ENCODE measurements around the gene TXNL4B.

TXNL4B gene

GRCh38 chr16:72137380-72138063 lies 44.1 kb upstream of the TXNL4B start:
- Histone ChIP-seq H3K27ac (ENCODE audit: poor library complexity, severe bottlenecking) (no peak overlapping the region), H3K4me1 (ENCODE audit: insufficient read depth, poor library complexity, severe bottlenecking) (no peaks in the 10 kb centered on the region), H3K4me3 (ENCODE audit: severe bottlenecking) (no peak overlapping the region), H3K9me3 (ENCODE audit: severe bottlenecking) (no peaks in the 10 kb centered on the region), H3K27me3 (ENCODE audit: insufficient read depth, poor library complexity, severe bottlenecking) (no peaks in the 10 kb centered on the region), H3K36me3 (ENCODE audit: low read depth) (no peaks in the 10 kb centered on the region)
- ATAC-seq (ENCODE audit: low read depth) (no peak), DNase-seq (ENCODE audit: low spot score) (no peak)
- TF ChIP-seq CTCF (IDR thresholded peaks at IDR 0.05; ENCODE audit: poor library complexity, severe bottlenecking): no peak

GRCh38 chr16:72134507-72134906 lies 41.1 kb upstream of the TXNL4B start:
- H3K27ac ChIP-seq (ENCODE audit: poor library complexity, severe bottlenecking): no peak overlapping the region
- H3K4me3 ChIP-seq (ENCODE audit: severe bottlenecking): no peak overlapping the region
- no peaks in the 10 kb centered on the region for H3K27me3 ChIP-seq (ENCODE audit: insufficient read depth, poor library complexity, severe bottlenecking)
- no peak for ATAC-seq (ENCODE audit: low read depth)
- H3K9me3 ChIP-seq (ENCODE audit: severe bottlenecking): no peaks in the 10 kb centered on the region
- DNase-seq (ENCODE audit: low spot score): no peak
- no peaks in the 10 kb centered on the region for H3K36me3 ChIP-seq (ENCODE audit: low read depth)
- TF ChIP-seq CTCF (IDR thresholded peaks at IDR 0.05; ENCODE audit: poor library complexity, severe bottlenecking): no peak
- H3K4me1 ChIP-seq (ENCODE audit: insufficient read depth, poor library complexity, severe bottlenecking): no peaks in the 10 kb centered on the region

GRCh38 chr16:72132726-72133125 lies 39.3 kb upstream of the TXNL4B start:
- H3K27ac ChIP-seq (ENCODE audit: poor library complexity, severe bottlenecking): no peak overlapping the region
- no peak for DNase-seq (ENCODE audit: low spot score)
- H3K4me1 ChIP-seq (ENCODE audit: insufficient read depth, poor library complexity, severe bottlenecking): no peaks in the 10 kb centered on the region
- no peak overlapping the region for H3K4me3 ChIP-seq (ENCODE audit: severe bottlenecking)
- no peaks in the 10 kb centered on the region for H3K36me3 ChIP-seq (ENCODE audit: low read depth)
- ATAC-seq (ENCODE audit: low read depth): no peak
- H3K27me3 ChIP-seq (ENCODE audit: insufficient read depth, poor library complexity, severe bottlenecking): no peaks in the 10 kb centered on the region
- H3K9me3 ChIP-seq (ENCODE audit: severe bottlenecking): no peaks in the 10 kb centered on the region
- TF ChIP-seq CTCF (IDR thresholded peaks at IDR 0.05; ENCODE audit: poor library complexity, severe bottlenecking): no peak

- Histone ChIP-seq H3K27ac (ENCODE audit: poor library complexity, severe bottlenecking) (no peak overlapping the region), H3K9me3 (ENCODE audit: severe bottlenecking) (no peaks in the 10 kb centered on the region), H3K4me1 (ENCODE audit: insufficient read depth, poor library complexity, severe bottlenecking) (no peaks in the 10 kb centered on the region), H3K4me3 (ENCODE audit: severe bottlenecking) (no peak overlapping the region), H3K36me3 (ENCODE audit: low read depth) (no peaks in the 10 kb centered on the region), H3K27me3 (ENCODE audit: insufficient read depth, poor library complexity, severe bottlenecking) (no peaks in the 10 kb centered on the region)
- DNase-seq (ENCODE audit: low spot score) (no peak), ATAC-seq (ENCODE audit: low read depth) (no peak)
- no peak for TF ChIP-seq CTCF (IDR thresholded peaks at IDR 0.05; ENCODE audit: poor library complexity, severe bottlenecking)
Observed at GRCh38 chr16:72131036-72131435, 37.6 kb upstream of the TXNL4B start.

GRCh38 chr16:72129976-72130656 lies 36.7 kb upstream of the TXNL4B start:
- Histone ChIP-seq H3K27me3 (ENCODE audit: insufficient read depth, poor library complexity, severe bottlenecking) (no peaks in the 10 kb centered on the region), H3K36me3 (ENCODE audit: low read depth) (no peaks in the 10 kb centered on the region), H3K27ac (ENCODE audit: poor library complexity, severe bottlenecking) (no peak overlapping the region), H3K9me3 (ENCODE audit: severe bottlenecking) (no peaks in the 10 kb centered on the region), H3K4me1 (ENCODE audit: insufficient read depth, poor library complexity, severe bottlenecking) (no peaks in the 10 kb centered on the region), H3K4me3 (ENCODE audit: severe bottlenecking) (no peak overlapping the region)
- ATAC-seq (ENCODE audit: low read depth) (no peak), DNase-seq (ENCODE audit: low spot score) (no peak)
- TF ChIP-seq CTCF (IDR thresholded peaks at IDR 0.05; ENCODE audit: poor library complexity, severe bottlenecking): no peak
